ENCODE measurements around the gene ACAN. TPM values are rescaled to one million over a fixed set of nuclear protein-coding genes. Genes with fewer than 3 reads are reported as not detected.
A peak's percentile ranks its signal among the peaks of the same experiment; 100 is the strongest.

The ACAN gene
- total and polyA plus RNA-seq, 5 experiments from 2014 or later = 0.05 TPM; not detected in 4

DNA sequence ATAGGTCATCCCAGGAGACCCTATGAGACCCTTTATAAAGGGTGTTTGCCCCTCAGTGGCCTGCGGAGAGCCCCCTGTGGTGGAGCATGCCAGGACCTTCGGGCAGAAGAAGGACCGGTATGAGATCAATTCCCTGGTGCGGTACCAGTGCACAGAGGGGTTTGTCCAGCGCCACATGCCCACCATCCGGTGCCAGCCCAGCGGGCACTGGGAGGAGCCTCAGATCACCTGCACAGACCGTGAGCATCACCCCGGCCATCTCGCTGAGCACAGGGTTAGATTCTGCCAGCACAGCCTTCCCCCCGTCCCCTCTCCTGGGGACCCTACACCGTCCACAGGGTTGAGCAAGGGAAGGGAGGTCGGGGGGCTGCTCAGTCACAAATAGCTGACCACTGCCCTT, 70.5 kb downstream of the ACAN start:
- ATAC-seq (no peak), DNase-seq (no peak)
- Mint-ChIP-seq H3K4me1 (peaks cover 0 to 7% (median 2%) of the 10 kb centered on the region in 4 donors), H3K27ac (peak overlapping the region in 1 of 10 donors; percentile 43), H3K4me3 (no peak overlapping the region), H3K27me3 (no peaks in the 10 kb centered on the region), H3K36me3 (peaks cover 3 to 35% (median 23%) of the 10 kb centered on the region in 3 donors), H3K9me3 (no peaks in the 10 kb centered on the region)
- POLR2A ChIA-PET = no interaction called here

DNA sequence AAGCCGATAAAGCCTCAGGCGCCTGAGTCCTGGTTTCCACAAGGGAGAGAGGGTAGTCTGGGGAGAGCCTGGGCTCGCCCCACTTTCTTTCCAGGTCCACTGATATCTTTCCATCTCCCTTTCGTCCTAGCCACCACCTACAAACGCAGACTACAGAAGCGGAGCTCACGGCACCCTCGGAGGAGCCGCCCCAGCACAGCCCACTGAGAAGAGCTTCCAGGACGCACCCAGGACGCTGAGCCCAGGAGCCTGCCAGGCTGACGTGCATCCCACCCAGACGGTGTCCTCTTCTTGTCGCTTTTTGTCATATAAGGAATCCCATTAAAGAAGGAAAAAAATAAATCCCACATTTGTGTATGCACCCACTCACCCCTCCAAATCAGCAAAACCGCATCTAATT, 71.0 kb downstream of the ACAN start:
- DNase-seq = no peak
- Mint-ChIP-seq H3K36me3 (peaks cover 3 to 36% (median 23%) of the 10 kb centered on the region in 3 donors), H3K4me1 (peaks cover 0 to 7% (median 2%) of the 10 kb centered on the region in 4 donors), H3K9me3 (no peaks in the 10 kb centered on the region), H3K4me3 (no peak overlapping the region), H3K27me3 (no peaks in the 10 kb centered on the region), H3K27ac (no peak overlapping the region)
- no peak for ATAC-seq
- POLR2A ChIA-PET = no interaction called here

DNA sequence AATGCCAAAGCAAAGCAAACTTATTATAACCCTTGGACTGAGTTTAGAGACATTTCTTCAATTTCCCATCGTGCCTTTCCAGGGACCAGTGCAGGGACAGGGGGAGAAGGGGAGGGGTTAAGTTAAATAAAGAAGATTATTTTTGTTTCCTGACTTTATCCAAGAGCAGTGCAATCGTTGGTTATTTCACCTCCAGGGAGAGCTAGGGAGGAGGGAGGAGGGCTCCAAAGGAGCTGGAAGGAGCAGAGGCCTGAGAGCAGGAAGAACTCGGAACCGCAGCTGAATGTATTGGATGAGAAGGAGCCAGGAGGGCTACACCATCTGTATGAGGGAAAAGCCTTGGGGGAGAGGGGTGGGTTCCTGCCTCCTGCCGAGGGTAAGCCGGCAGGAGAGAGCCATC, 71.4 kb downstream of the ACAN start:
- Mint-ChIP-seq H3K27me3 (no peaks in the 10 kb centered on the region), H3K4me3 (no peak overlapping the region), H3K9me3 (no peaks in the 10 kb centered on the region), H3K27ac (peak overlapping the region in 1 of 10 donors; percentile 86), H3K36me3 (peaks cover 3 to 40% (median 23%) of the 10 kb centered on the region in 3 donors), H3K4me1 (peaks cover 0 to 7% (median 2%) of the 10 kb centered on the region in 4 donors)
- POLR2A ChIA-PET = no interaction called here
- ATAC-seq (no peak), DNase-seq (no peak)

GRCh38 chr15:88876573-88876972, 73.3 kb downstream of the ACAN start:
- no peaks in the 10 kb centered on the region for H3K9me3 Mint-ChIP-seq
- no peak for DNase-seq
- peaks cover 0 to 11% (median 4%) of the 10 kb centered on the region in 4 donors for H3K4me1 Mint-ChIP-seq
- no peak for ATAC-seq
- H3K36me3 Mint-ChIP-seq = peaks cover 3 to 58% (median 28%) of the 10 kb centered on the region in 3 donors
- POLR2A ChIA-PET = no interaction called here
- H3K27me3 Mint-ChIP-seq = no peaks in the 10 kb centered on the region
- peak overlapping the region in 2 of 10 donors; percentile 78 to 85 for H3K27ac Mint-ChIP-seq
- no peak overlapping the region for H3K4me3 Mint-ChIP-seq

DNA sequence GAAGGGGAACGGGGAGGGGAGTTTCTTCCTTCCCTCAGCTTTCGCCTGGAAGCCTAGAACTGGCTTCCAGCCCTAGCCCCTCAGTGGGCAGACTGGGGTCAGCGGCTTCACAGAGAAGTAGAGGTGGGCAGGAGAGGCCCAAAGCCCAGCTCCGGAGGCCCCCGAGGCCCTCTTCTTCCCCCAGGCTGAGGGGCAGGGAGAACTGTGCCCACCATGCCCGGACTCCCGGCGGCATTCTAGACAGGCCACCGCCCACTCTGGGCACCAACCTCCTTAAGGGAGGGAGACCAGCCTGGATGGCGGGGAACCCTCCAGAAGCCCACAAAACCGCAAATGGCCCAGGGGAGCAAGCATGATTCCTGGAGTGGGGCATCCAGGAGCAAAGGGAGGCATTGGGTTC, 74.2 kb downstream of the ACAN start:
- no peak overlapping the region for H3K4me3 Mint-ChIP-seq

DNA sequence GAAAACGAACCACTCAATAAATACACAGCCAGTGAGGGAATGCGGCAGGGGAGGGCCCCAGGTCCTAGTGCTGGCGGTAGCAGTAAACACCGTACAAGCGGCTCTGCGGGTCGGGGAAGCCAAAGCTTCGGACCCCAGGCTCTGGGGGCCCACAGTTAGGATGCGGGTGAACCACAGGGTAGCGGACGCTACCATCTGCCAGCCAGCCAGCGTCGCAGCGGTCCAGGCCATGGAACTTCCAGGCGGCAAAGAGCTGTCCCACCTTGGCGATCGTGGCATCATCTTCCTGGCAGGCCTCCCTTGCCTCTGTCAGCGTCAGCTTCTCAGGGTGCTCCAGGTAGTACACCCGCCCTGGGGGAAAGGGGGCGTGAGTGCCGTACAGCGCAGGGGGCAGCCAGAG, 74.7 kb downstream of the ACAN start:
- Mint-ChIP-seq H3K27ac (no peak overlapping the region), H3K27me3 (no peaks in the 10 kb centered on the region), H3K36me3 (peaks cover 3 to 70% (median 31%) of the 10 kb centered on the region in 3 donors), H3K9me3 (no peaks in the 10 kb centered on the region), H3K4me3 (no peak overlapping the region), H3K4me1 (peaks cover 0 to 14% (median 5%) of the 10 kb centered on the region in 4 donors)
- DNase-seq = no peak
- POLR2A ChIA-PET = no interaction called here
- ATAC-seq = no peak

More for the DNA sequence above, 74.2 kb downstream of the ACAN start:
- Mint-ChIP-seq H3K9me3 (no peaks in the 10 kb centered on the region), H3K4me1 (peaks cover 0 to 14% (median 5%) of the 10 kb centered on the region in 4 donors), H3K27me3 (no peaks in the 10 kb centered on the region), H3K36me3 (peaks cover 3 to 66% (median 31%) of the 10 kb centered on the region in 3 donors), H3K27ac (peak overlapping the region in 1 of 10 donors; percentile 85)
- ATAC-seq (no peak), DNase-seq (no peak)
- POLR2A ChIA-PET = no interaction called here

GRCh38 chr15:88878720-88879184, 75.5 kb downstream of the ACAN start:
- Mint-ChIP-seq H3K4me1 (peaks cover 0 to 18% (median 5%) of the 10 kb centered on the region in 4 donors), H3K27ac (peak overlapping the region in 1 of 10 donors; percentile 52), H3K9me3 (no peaks in the 10 kb centered on the region), H3K36me3 (peaks cover 3 to 75% (median 36%) of the 10 kb centered on the region in 3 donors), H3K27me3 (no peaks in the 10 kb centered on the region), H3K4me3 (no peak overlapping the region)
- POLR2A ChIA-PET = interaction anchor here (0.6 to 1.3 kb wide), 2 partner anchors 24 to 179 kb away, joined by 3 read pairs; no protein-coding TSS in a partner anchor
- ATAC-seq (peak; percentile 55 to 68), DNase-seq (peak in 5 of 10 donors; percentile 7 to 30 (median 24))

- H3K36me3 Mint-ChIP-seq = peaks cover 5 to 82% (median 30%) of the 10 kb centered on the region in 3 donors
Observed at GRCh38 chr15:88880944-88881740, 77.9 kb downstream of the ACAN start.

GRCh38 chr15:88881775-88882174, 78.5 kb downstream of the ACAN start:
- DNase-seq (no peak), ATAC-seq (no peak)
- Mint-ChIP-seq H3K36me3 (peaks cover 5 to 82% (median 24%) of the 10 kb centered on the region in 3 donors), H3K27me3 (no peaks in the 10 kb centered on the region), H3K27ac (peak overlapping the region in 6 of 10 donors; percentile 22 to 80 (median 52)), H3K4me3 (no peak overlapping the region), H3K9me3 (no peaks in the 10 kb centered on the region), H3K4me1 (peaks cover 0 to 19% (median 7%) of the 10 kb centered on the region in 4 donors)
- POLR2A ChIA-PET = no interaction called here

More at GRCh38 chr15:88880944-88881740, 77.9 kb downstream of the ACAN start:
- no peaks in the 10 kb centered on the region for H3K27me3 Mint-ChIP-seq
- ATAC-seq = no peak
- POLR2A ChIA-PET = interaction anchor here (0.6 to 1.0 kb wide), 2 partner anchors 14 to 124 kb away, joined by 3 read pairs; partner anchors contain the start of gene HAPLN3
- H3K4me3 Mint-ChIP-seq = no peak overlapping the region
- peaks cover 0 to 20% (median 7%) of the 10 kb centered on the region in 4 donors for H3K4me1 Mint-ChIP-seq
- no peak for DNase-seq
- peak overlapping the region in 2 of 10 donors; percentile 41 to 80 for H3K27ac Mint-ChIP-seq
- H3K9me3 Mint-ChIP-seq = no peaks in the 10 kb centered on the region

DNA sequence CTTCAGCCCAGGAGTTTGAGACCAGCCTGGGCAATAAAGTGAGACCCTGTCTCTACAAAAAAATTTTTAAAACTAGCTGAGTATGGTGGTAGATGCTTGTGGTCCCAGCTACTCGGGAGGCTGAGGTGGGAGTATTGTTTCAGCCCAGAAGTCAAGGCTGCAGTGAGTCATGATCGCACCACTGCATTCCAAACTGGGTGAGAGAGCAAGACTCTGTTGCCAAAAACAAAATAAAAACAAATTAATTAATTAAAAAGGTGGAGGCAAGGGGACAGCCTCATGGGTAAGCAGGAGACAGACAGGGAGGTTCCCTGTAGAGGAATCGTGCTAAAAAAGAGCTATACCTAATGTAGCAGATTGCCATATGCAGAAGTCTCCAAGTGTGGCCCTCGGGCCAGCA, 79.5 kb downstream of the ACAN start:
- ATAC-seq (no peak), DNase-seq (no peak)
- H3K27ac Mint-ChIP-seq = peak overlapping the region in 1 of 10 donors; percentile 49
- no peak overlapping the region for H3K4me3 Mint-ChIP-seq
- H3K4me1 Mint-ChIP-seq = peaks cover 0 to 20% (median 7%) of the 10 kb centered on the region in 4 donors
- H3K27me3 Mint-ChIP-seq = no peaks in the 10 kb centered on the region
- POLR2A ChIA-PET = no interaction called here
- H3K9me3 Mint-ChIP-seq = no peaks in the 10 kb centered on the region
- peaks cover 5 to 86% (median 21%) of the 10 kb centered on the region in 3 donors for H3K36me3 Mint-ChIP-seq

DNA sequence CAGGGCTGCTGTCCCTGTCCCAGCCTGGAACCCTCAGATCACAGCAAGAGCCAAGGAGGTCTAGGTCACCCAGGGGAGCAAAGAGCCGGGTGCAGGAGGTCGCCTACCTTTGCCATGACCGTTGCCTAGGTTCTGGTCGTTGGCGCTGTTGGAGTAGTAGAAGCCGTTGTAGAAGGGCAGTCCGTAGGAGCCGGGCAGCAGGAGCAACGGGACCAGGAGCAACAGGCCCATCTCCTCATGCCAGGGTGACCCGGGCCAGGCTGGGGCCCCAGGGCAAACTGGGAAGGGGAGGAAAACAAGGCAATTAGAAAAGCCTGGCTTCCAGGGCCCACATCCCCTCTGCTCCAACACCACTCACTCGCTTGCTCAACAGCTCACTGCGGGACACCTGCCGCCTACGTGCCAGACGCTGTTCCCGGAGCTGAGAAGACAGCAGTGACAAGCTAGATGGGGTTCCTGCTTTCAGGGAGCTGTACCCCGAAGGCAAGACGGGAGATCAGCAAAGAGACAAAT, 83.9 kb downstream of the ACAN start:
- peak overlapping the region in 1 of 10 donors; percentile 47 for H3K27ac Mint-ChIP-seq
- no peaks in the 10 kb centered on the region for H3K9me3 Mint-ChIP-seq
- DNase-seq = no peak
- no peak for ATAC-seq
- no peak overlapping the region for H3K4me3 Mint-ChIP-seq
- POLR2A ChIA-PET = no interaction called here
- H3K4me1 Mint-ChIP-seq = peaks cover 2 to 25% (median 10%) of the 10 kb centered on the region in 4 donors
- peaks cover 5 to 83% (median 16%) of the 10 kb centered on the region in 3 donors for H3K36me3 Mint-ChIP-seq
- H3K27me3 Mint-ChIP-seq = no peaks in the 10 kb centered on the region

DNA sequence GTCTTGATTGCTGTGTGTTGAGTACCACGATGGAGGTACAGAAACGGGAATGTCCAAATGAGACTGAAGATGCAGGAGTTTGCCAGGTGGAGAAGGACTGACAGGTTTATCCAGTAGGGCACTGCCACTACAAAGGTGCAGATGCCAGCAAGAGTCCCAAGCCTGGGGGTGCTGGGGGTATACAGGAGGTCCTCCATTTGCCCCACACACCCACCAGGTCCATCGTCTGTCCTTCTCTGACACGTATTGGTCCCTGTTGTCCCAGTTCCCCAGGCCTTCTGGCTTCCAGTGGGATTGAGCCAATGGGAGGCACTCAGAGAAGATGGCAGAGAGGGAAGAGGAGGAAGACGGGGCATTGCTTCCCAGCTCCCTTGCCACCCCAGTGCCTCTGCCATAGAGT, 85.5 kb downstream of the ACAN start:
- Mint-ChIP-seq H3K27me3 (no peaks in the 10 kb centered on the region), H3K36me3 (peaks cover 5 to 73% (median 10%) of the 10 kb centered on the region in 3 donors), H3K27ac (peak overlapping the region in 1 of 10 donors; percentile 13), H3K9me3 (no peaks in the 10 kb centered on the region), H3K4me3 (no peak overlapping the region), H3K4me1 (peaks cover 7 to 25% (median 11%) of the 10 kb centered on the region in 4 donors)
- DNase-seq (no peak), ATAC-seq (no peak)
- POLR2A ChIA-PET = no interaction called here

GRCh38 chr15:88890495-88890894, 87.3 kb downstream of the ACAN start:
- peaks cover 0 to under 1% (median 0%) of the 10 kb centered on the region in 5 donors for H3K27me3 Mint-ChIP-seq
- H3K4me1 Mint-ChIP-seq = peaks cover 9 to 27% (median 16%) of the 10 kb centered on the region in 4 donors
- DNase-seq = no peak
- H3K4me3 Mint-ChIP-seq = no peak overlapping the region
- POLR2A ChIA-PET = no interaction called here
- H3K9me3 Mint-ChIP-seq = no peaks in the 10 kb centered on the region
- H3K36me3 Mint-ChIP-seq = peaks cover 0 to 57% (median 5%) of the 10 kb centered on the region in 3 donors
- peak overlapping the region in 1 of 10 donors; percentile 24 for H3K27ac Mint-ChIP-seq
- ATAC-seq = no peak

All from naive thymus-derived CD8-positive, alpha-beta T cell (primary cell).